ENCODE data around the gene TOM1. TPM values are rescaled to one million over a fixed set of nuclear protein-coding genes. Genes with fewer than 3 reads are reported as not detected.

TOM1 gene
- total RNA-seq, 2 experiments from 2014 or later, result 22.7 to 30.6 TPM

DNA sequence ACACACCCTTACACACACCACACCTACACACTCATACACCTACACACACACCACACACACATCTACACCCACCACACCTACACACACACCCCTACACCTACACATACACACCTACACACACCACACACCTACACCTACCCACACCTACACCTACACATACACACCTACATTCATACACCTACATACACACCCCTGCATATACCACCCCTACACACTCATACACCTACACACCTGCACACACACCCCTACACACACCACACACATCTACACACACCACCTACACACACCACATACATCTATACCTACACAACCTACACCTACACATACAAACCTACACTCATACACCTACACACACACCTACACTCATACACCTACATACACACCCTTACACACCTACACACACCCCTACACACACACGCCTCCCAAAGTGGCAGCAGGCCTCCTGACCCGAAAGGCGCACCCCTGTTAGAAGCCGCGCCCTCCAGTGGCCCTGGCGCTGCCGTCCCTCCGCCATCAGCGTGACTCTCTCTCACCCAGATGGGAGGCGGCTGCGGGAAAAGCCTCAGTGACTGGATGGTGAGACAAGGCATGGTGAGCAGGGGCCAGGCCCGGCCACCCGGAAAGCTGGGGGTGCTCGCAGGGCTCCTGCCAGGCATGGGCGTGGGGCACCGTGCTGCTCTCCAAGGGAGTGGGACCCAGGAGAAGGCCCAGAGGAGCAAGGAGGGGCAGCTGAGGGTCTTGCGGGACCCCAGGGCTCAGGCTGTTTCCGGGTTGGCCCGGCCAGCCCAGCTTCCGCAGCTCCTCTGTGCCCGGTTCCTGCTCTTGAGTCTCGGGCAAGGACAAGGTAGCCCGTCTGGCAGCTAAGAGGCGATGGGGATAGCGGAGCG is 44.2 kb downstream of the TOM1 start:
- no peak overlapping the region for H3K4me3 ChIP-seq (ENCODE audit: low read depth, low read length, poor library complexity, severe bottlenecking)
- no peaks in the 10 kb centered on the region for H3K79me2 ChIP-seq (ENCODE audit: insufficient read depth, low read depth, low read length)
- intact Hi-C loops (cut with micrococcal nuclease; ENCODE audit: unreplicated experiment), result loop anchor here (5.0 kb wide), 1 partner anchor 37 kb away; no protein-coding TSS in a partner anchor
- no peak for DNase-seq (ENCODE audit: low spot score)
- H3K27ac ChIP-seq (ENCODE audit: low read depth, low read length, poor library complexity, severe bottlenecking), result peak overlapping the region; percentile 60
- ChIA-PET POLR2A (interaction anchor here (1.0 kb wide), 1 partner anchor 15 kb away, joined by 3 read pairs; no protein-coding TSS in a partner anchor), CTCF (ENCODE audit: unreplicated experiment) (interaction anchor here (1.3 kb wide), 1 partner anchor 66 kb away, joined by 5 read pairs; no protein-coding TSS in a partner anchor)
- no peaks in the 10 kb centered on the region for H3K9me2 ChIP-seq (ENCODE audit: insufficient read depth, low read length)
- no peak overlapping the region for H3K4me2 ChIP-seq (ENCODE audit: low read length)
- no peaks in the 10 kb centered on the region for H4K20me1 ChIP-seq (ENCODE audit: insufficient read depth, low read length)
- H2AFZ ChIP-seq (ENCODE audit: low read length), result no peak overlapping the region
- H3K4me1 ChIP-seq (ENCODE audit: insufficient read depth, low read length, poor library complexity, severe bottlenecking), result peaks cover 42% of the 10 kb centered on the region
- no peak for TF ChIP-seq EZH2phosphoT487 (IDR thresholded peaks at IDR 0.05; ENCODE audit: borderline replicate concordance, low read depth, low read length)
- TF ChIP-seq, protein P1, sequence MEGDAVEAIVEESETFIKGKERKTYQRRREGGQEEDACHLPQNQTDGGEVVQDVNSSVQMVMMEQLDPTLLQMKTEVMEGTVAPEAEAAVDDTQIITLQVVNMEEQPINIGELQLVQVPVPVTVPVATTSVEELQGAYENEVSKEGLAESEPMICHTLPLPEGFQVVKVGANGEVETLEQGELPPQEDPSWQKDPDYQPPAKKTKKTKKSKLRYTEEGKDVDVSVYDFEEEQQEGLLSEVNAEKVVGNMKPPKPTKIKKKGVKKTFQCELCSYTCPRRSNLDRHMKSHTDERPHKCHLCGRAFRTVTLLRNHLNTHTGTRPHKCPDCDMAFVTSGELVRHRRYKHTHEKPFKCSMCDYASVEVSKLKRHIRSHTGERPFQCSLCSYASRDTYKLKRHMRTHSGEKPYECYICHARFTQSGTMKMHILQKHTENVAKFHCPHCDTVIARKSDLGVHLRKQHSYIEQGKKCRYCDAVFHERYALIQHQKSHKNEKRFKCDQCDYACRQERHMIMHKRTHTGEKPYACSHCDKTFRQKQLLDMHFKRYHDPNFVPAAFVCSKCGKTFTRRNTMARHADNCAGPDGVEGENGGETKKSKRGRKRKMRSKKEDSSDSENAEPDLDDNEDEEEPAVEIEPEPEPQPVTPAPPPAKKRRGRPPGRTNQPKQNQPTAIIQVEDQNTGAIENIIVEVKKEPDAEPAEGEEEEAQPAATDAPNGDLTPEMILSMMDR (conservative IDR thresholded peaks at IDR 0.05; ENCODE audit: low read length), result no peak
- H3K9me3 ChIP-seq (ENCODE audit: low read length), result peaks cover 10% of the 10 kb centered on the region; the same call in 1 of the 2 replicates
- peaks cover 22% of the 10 kb centered on the region for H3K36me3 ChIP-seq (ENCODE audit: insufficient read depth, low read length)
- no TSS peak for BruUV-seq (replicated peaks)

DNA sequence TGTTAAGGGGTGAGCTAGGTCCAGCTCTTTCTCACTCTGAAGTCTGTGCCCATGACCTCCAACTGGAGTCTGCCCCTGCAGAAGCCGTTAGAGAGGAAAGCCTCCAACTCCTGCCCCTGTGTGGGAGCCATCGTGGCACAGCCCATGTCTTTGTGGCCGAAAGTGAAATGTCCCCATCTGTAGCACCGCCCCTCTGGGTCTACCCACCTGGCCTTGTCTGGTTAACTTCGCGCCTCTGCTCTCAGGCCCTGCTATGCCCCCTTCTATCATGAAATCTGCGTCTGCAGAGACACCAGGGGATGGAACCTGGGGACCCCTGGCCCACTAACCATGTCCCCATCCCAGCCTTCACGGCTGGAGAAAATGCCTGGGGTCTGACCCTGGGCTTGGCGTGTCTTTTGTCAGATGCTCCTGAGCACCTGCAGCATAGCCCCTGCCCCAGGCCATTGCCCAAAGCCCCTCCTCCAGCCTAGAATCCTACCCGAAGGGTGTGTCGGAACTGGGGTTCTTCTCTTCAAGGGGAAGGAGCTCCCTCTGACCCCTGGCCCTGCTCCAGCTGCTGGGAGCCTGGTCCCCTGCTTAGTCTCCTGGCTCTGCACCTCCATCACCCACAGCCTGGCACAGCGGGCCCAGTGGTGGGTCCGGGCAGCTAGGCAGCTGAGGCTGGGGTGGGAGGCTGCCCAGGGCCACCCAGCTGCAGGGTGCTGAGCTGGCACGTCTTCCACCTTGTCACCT is 45.4 kb downstream of the TOM1 start:
- peaks cover 10% of the 10 kb centered on the region; the same call in 1 of the 2 replicates for H3K9me3 ChIP-seq (ENCODE audit: low read length)
- TF ChIP-seq EZH2phosphoT487 (IDR thresholded peaks at IDR 0.05; ENCODE audit: borderline replicate concordance, low read depth, low read length), result no peak
- TF ChIP-seq, protein P1 (conservative IDR thresholded peaks at IDR 0.05; ENCODE audit: low read length), result no peak
- intact Hi-C loops (cut with micrococcal nuclease; ENCODE audit: unreplicated experiment), result loop anchor here (5.0 kb wide), 1 partner anchor 38 kb away; no protein-coding TSS in a partner anchor
- no TSS peak for BruUV-seq (replicated peaks)
- H3K9me2 ChIP-seq (ENCODE audit: insufficient read depth, low read length), result no peaks in the 10 kb centered on the region
- peaks cover 54% of the 10 kb centered on the region for H3K4me1 ChIP-seq (ENCODE audit: insufficient read depth, low read length, poor library complexity, severe bottlenecking)
- no peak overlapping the region for H2AFZ ChIP-seq (ENCODE audit: low read length)
- no peaks in the 10 kb centered on the region for H3K79me2 ChIP-seq (ENCODE audit: insufficient read depth, low read depth, low read length)
- H3K4me2 ChIP-seq (ENCODE audit: low read length), result peak overlapping the region; percentile 42
- DNase-seq (ENCODE audit: low spot score), result peak; percentile 69
- ChIA-PET CTCF (ENCODE audit: unreplicated experiment) (interaction anchor here (1.3 kb wide), 1 partner anchor 65 kb away, joined by 5 read pairs; no protein-coding TSS in a partner anchor), POLR2A (interaction anchor here (0.6 to 1.0 kb wide), 2 partner anchors 14 to 1186 kb away, joined by 3 read pairs; no protein-coding TSS in a partner anchor)
- H3K4me3 ChIP-seq (ENCODE audit: low read depth, low read length, poor library complexity, severe bottlenecking), result no peak overlapping the region
- H3K27ac ChIP-seq (ENCODE audit: low read depth, low read length, poor library complexity, severe bottlenecking), result peak overlapping the region; percentile 60
- peaks cover 22% of the 10 kb centered on the region for H3K36me3 ChIP-seq (ENCODE audit: insufficient read depth, low read length)
- H4K20me1 ChIP-seq (ENCODE audit: insufficient read depth, low read length), result no peaks in the 10 kb centered on the region

Measured in OCI-LY7 (cell line).